CD4-positive, alpha-beta T cell (primary cell): ENCODE results near the gene KRTAP17-1. TPM values are rescaled to one million over a fixed set of nuclear protein-coding genes. Genes with fewer than 3 reads are reported as not detected.

Experiments
- ATAC-seq: fragments of 200-7000 bp; cut with Tn5 transposase; one replicate; pipeline ENCODE4 v1.10.0; 2022; ENCODE audit warnings: mild to moderate bottlenecking; ENCODE audit not compliant: poor library complexity
- CTCF ChIA-PET: fragments of 350-600 bp; sonication (Branson Sonifier 250); formaldehyde crosslinking; loops from one replicate; lab custom pipeline; 2021; ENCODE audit warnings: antibody characterized with exemption, inconsistent platforms; lab: Charles Lee
- POLR2A ChIA-PET: fragments of 350-600 bp; sonication (Branson Sonifier 250); formaldehyde crosslinking; loops from one replicate; lab custom pipeline; 2021; ENCODE audit warnings: antibody characterized with exemption, inconsistent platforms; lab: Charles Lee
- DNase-seq, 14 experiments: peaks; one replicate each; pipeline ENCODE4 v3.0.0-alpha.2; 2013 to 2020; ENCODE audit warnings: mixed read lengths in 2 of 14
- H3K27ac ChIP-seq, 2 donors: one replicate each; pipeline versions ENCODE4 v1.5.1 to v1.7.0; 2013; ENCODE audit warnings: low read length in 2 of 2, low read depth in 1 of 2, mild to moderate bottlenecking in 1 of 2
- H3K27me3 ChIP-seq, 2 experiments: 1 replicate in 1 of 2; 2 replicates in 1 of 2; pipeline versions ENCODE4 v1.6.1 to v1.7.0; 2013; ENCODE audit warnings: low read length in 2 of 2, control low read depth in 1 of 2, mild to moderate bottlenecking in 1 of 2, moderate library complexity in 1 of 2; ENCODE audit not compliant: insufficient read depth in 2 of 2, control insufficient read depth in 1 of 2
- H3K36me3 ChIP-seq: one replicate; pipeline ENCODE4 v1.6.1; 2013; ENCODE audit warnings: low read length, control low read depth; ENCODE audit not compliant: insufficient read depth
- H3K4me1 ChIP-seq: one replicate; pipeline ENCODE4 v1.6.1; 2013; ENCODE audit warnings: low read length, control low read depth; ENCODE audit not compliant: insufficient read depth
- H3K4me3 ChIP-seq: one replicate; pipeline ENCODE4 v1.5.1; 2013; ENCODE audit warnings: mild to moderate bottlenecking, low read length, moderate library complexity
- H3K9me3 ChIP-seq, 2 experiments: 1 replicate in 1 of 2; 2 replicates in 1 of 2; pipeline versions ENCODE4 v1.6.1 to v1.7.0; 2013; ENCODE audit warnings: low read length in 2 of 2, mild to moderate bottlenecking in 2 of 2, control low read depth in 1 of 2, moderate library complexity in 1 of 2; ENCODE audit not compliant: control insufficient read depth in 1 of 2, insufficient read depth in 1 of 2
- H3K27ac Mint-ChIP-seq: one replicate; pipeline ENCODE4 v1.8.0; 2020; ENCODE audit warnings: mixed read lengths
- H3K27me3 Mint-ChIP-seq: one replicate; pipeline ENCODE4 v1.8.0; 2021; ENCODE audit warnings: mixed read lengths
- H3K36me3 Mint-ChIP-seq: one replicate; pipeline ENCODE4 v1.8.0; 2021; ENCODE audit warnings: low read depth, mixed read lengths
- H3K4me1 Mint-ChIP-seq: one replicate; pipeline ENCODE4 v1.8.0; 2021; ENCODE audit warnings: low read depth, mixed read lengths
- H3K4me3 Mint-ChIP-seq: one replicate; pipeline ENCODE4 v1.8.0; 2020; ENCODE audit warnings: mild to moderate bottlenecking, mixed read lengths
- H3K9me3 Mint-ChIP-seq: one replicate; pipeline ENCODE4 v1.8.0; 2020; ENCODE audit warnings: mixed read lengths
- CTCF ChIP-seq: fragments of 200-600 bp; IDR thresholded peaks from one replicate; pipeline ENCODE4 v1.8.0; 2022; ENCODE audit warnings: antibody characterized with exemption, mild to moderate bottlenecking
- intact Hi-C, 2 experiments: fragments of 100-400 bp; cut with DNase I in 1 of 2; cut with micrococcal nuclease in 1 of 2; formaldehyde crosslinking; loops; one replicate each; pipeline versions ENCODE4 v1.15.1 to v1.9.0; 2023 to 2025; cut with DNase I, micrococcal nuclease
- total RNA-seq, 174 experiments: library from RNA in 2 of 174; stranded (reverse) in 2 of 174; gene quantifications; one replicate each; pipeline ENCODE4 v1.2.3 and lab custom pipeline; 2021 to 2026

Gene KRTAP17-1
- total RNA-seq, 2 experiments from 2014 or later, result not detected

- no peak for DNase-seq
Observed at GRCh38 chr17:41267711-41268110, 47.8 kb downstream of the KRTAP17-1 start.

GRCh38 chr17:41265078-41265477, 50.4 kb downstream of the KRTAP17-1 start, which contains the start of gene KRTAP9-6:
Gene KRTAP9-6, plus strand, starts transcription at chr17:41265378. Its CDS starts 0 bp downstream, at chr17:41265378.
- Mint-ChIP-seq H3K27ac (no peak within 1 kb of the TSS), H3K36me3 (no peaks in the 10 kb centered on the region), H3K4me1 (peaks cover 29% of the 10 kb centered on the region), H3K27me3 (peaks cover 10% of the 10 kb centered on the region), H3K4me3 (no peak within 1 kb of the TSS), H3K9me3 (no peaks in the 10 kb centered on the region)
- Histone ChIP-seq H3K4me3 (no peak within 1 kb of the TSS), H3K27me3 (no peaks in the 10 kb centered on the region), H3K36me3 (no peaks in the 10 kb centered on the region), H3K9me3 (no peaks in the 10 kb centered on the region), H3K27ac (no peak within 1 kb of the TSS), H3K4me1 (no peaks in the 10 kb centered on the region)
- ChIA-PET CTCF (no interaction called here), POLR2A (no interaction called here)
- intact Hi-C loops, result no loop called here
- TF ChIP-seq CTCF, result no peak
- ATAC-seq (no peak), DNase-seq (no peak)

More at GRCh38 chr17:41267711-41268110, 47.8 kb downstream of the KRTAP17-1 start:
- Mint-ChIP-seq H3K27ac (no peak overlapping the region), H3K9me3 (no peaks in the 10 kb centered on the region), H3K4me1 (peaks cover 8% of the 10 kb centered on the region), H3K4me3 (no peak overlapping the region), H3K36me3 (no peaks in the 10 kb centered on the region), H3K27me3 (peaks cover 7% of the 10 kb centered on the region)
- ChIA-PET CTCF (no interaction called here), POLR2A (no interaction called here)
- Histone ChIP-seq H3K27me3 (no peaks in the 10 kb centered on the region), H3K27ac (no peak overlapping the region), H3K4me3 (no peak overlapping the region), H3K9me3 (no peaks in the 10 kb centered on the region), H3K36me3 (no peaks in the 10 kb centered on the region), H3K4me1 (no peaks in the 10 kb centered on the region)
- no peak for ATAC-seq
- intact Hi-C loops, result no loop called here
- TF ChIP-seq CTCF, result no peak

Other genes starting within 250 kb of the KRTAP17-1 start
- gene KRTAP2-4, start 249.8 kb downstream of the KRTAP17-1 start, total RNA-seq, result not detected
- gene KRTAP4-7, start 231.6 kb downstream of the KRTAP17-1 start, total RNA-seq, result not detected
- gene KRTAP4-8, start 217.6 kb downstream of the KRTAP17-1 start, total RNA-seq, result not detected
- not detected for gene KRTAP4-16, start 213.5 kb downstream of the KRTAP17-1 start, total RNA-seq
- not detected for gene KRTAP4-9, start 210.3 kb downstream of the KRTAP17-1 start, total RNA-seq
- not detected for gene KRTAP4-11, start 197.3 kb downstream of the KRTAP17-1 start, total RNA-seq
- gene KRTAP4-12, start 191.5 kb downstream of the KRTAP17-1 start, total RNA-seq, result not detected
- not detected for gene KRTAP4-6, start 175.2 kb downstream of the KRTAP17-1 start, total RNA-seq
- not detected for gene KRTAP4-5, start 165.9 kb downstream of the KRTAP17-1 start, total RNA-seq
- not detected for gene KRTAP4-4, start 155.0 kb downstream of the KRTAP17-1 start, total RNA-seq
- gene KRTAP4-3, start 147.5 kb downstream of the KRTAP17-1 start, total RNA-seq, result not detected
- gene KRTAP4-2, start 137.5 kb downstream of the KRTAP17-1 start, total RNA-seq, result not detected
- not detected for gene KRTAP4-1, start 130.8 kb downstream of the KRTAP17-1 start, total RNA-seq
- gene KRTAP9-1, start 125.8 kb downstream of the KRTAP17-1 start, total RNA-seq, result not detected
- gene KRTAP9-2, start 89.1 kb downstream of the KRTAP17-1 start, total RNA-seq, result not detected
- not detected for gene KRTAP9-3, start 83.3 kb downstream of the KRTAP17-1 start, total RNA-seq
- not detected for gene KRTAP9-8, start 77.7 kb downstream of the KRTAP17-1 start, total RNA-seq
- gene KRTAP9-4, start 66.0 kb downstream of the KRTAP17-1 start, total RNA-seq, result not detected
- gene KRTAP9-9, start 60.3 kb downstream of the KRTAP17-1 start, total RNA-seq, result not detected
- gene KRTAP9-6, start 50.3 kb downstream of the KRTAP17-1 start, total RNA-seq, result not detected
- not detected for gene KRTAP9-7, start 40.0 kb downstream of the KRTAP17-1 start, total RNA-seq
- gene KRTAP29-1, start 12.9 kb downstream of the KRTAP17-1 start, total RNA-seq, result not detected
- gene KRTAP16-1, start 6.4 kb downstream of the KRTAP17-1 start, total RNA-seq, result 1 to 10 TPM; 1.0 to 1.1 TPM
- not detected for gene KRT33A, start 35.1 kb upstream of the KRTAP17-1 start, total RNA-seq
- gene KRT33B, start 54.1 kb upstream of the KRTAP17-1 start, total RNA-seq, result not detected
- not detected for gene KRT34, start 66.6 kb upstream of the KRTAP17-1 start, total RNA-seq
- not detected for gene KRT31, start 81.9 kb upstream of the KRTAP17-1 start, total RNA-seq
- not detected for gene KRT37, start 108.9 kb upstream of the KRTAP17-1 start, total RNA-seq
- gene KRT38, start 125.3 kb upstream of the KRTAP17-1 start, total RNA-seq, result not detected
- gene KRT32, start 151.7 kb upstream of the KRTAP17-1 start, total RNA-seq, result not detected
- gene KRT35, start 165.4 kb upstream of the KRTAP17-1 start, total RNA-seq, result not detected
- gene KRT36, start 174.2 kb upstream of the KRTAP17-1 start, total RNA-seq, result not detected
- not detected for gene KRT13, start 189.9 kb upstream of the KRTAP17-1 start, total RNA-seq
- gene KRT15, start 203.2 kb upstream of the KRTAP17-1 start, total RNA-seq, result not detected
- not detected for gene KRT19, start 212.6 kb upstream of the KRTAP17-1 start, total RNA-seq